Tibial artery (tissue), 4 donors: ENCODE measurements around the gene PXK.

ENCODE experiments used
- DNase-seq, 2 donors: peaks; one replicate each; pipeline ENCODE4 v3.0.0-alpha.2; 2019
- H3K27ac ChIP-seq, 2 donors: fragments of 200-600 bp; sonication (generic) in 1 of 2; 1 replicate in 1 of 2; 2 replicates in 1 of 2; pipeline ENCODE4 v1.5.1; 2018 to 2019; ENCODE audit warnings: mild to moderate bottlenecking in 1 of 2
- H3K27me3 ChIP-seq, 2 donors: fragments of 200-600 bp; sonication (generic) in 1 of 2; one replicate each; pipeline versions ENCODE4 v1.5.1 to v1.6.0; 2016 to 2019
- H3K36me3 ChIP-seq, 3 donors: fragments of 200-600 bp; sonication (generic) in 2 of 3; one replicate each; pipeline ENCODE4 v1.5.1; 2016 to 2019; ENCODE audit warnings: mild to moderate bottlenecking in 2 of 3
- H3K4me1 ChIP-seq, 4 donors: fragments of 200-600 bp; sonication (generic) in 2 of 4; 1 replicate in 3 of 4; 2 replicates in 1 of 4; pipeline ENCODE4 v1.5.1; 2016 to 2019
- H3K4me3 ChIP-seq, 2 donors: fragments of 200-600 bp; sonication (generic) in 1 of 2; 1 replicate in 1 of 2; 2 replicates in 1 of 2; pipeline ENCODE4 v1.5.1; 2018 to 2019; ENCODE audit warnings: mild to moderate bottlenecking in 2 of 2
- H3K9me3 ChIP-seq, 3 donors: fragments of 200-600 bp; sonication (generic) in 1 of 3; one replicate each; pipeline ENCODE4 v1.5.1; 2016 to 2019
- CTCF ChIP-seq, 2 experiments: fragments of 200-600 bp in 1 of 2; fragments of 450-650 bp in 1 of 2; IDR thresholded peaks; one replicate each; pipeline ENCODE4 v1.5.1; 2017 to 2019; ENCODE audit warnings: antibody characterized with exemption in 2 of 2, mild to moderate bottlenecking in 1 of 2, moderate library complexity in 1 of 2
- intact Hi-C: fragments of 100-400 bp; cut with DNase I; formaldehyde crosslinking; loops from one replicate; pipeline ENCODE4 v1.15.0; 2023; ENCODE audit warnings: low total_unique reads

The PXK gene

GRCh38 chr3:58298190-58298589, 34.5 kb upstream of the PXK start:
- H3K9me3 ChIP-seq: no peaks in the 10 kb centered on the region
- DNase-seq: no peak

DNA sequence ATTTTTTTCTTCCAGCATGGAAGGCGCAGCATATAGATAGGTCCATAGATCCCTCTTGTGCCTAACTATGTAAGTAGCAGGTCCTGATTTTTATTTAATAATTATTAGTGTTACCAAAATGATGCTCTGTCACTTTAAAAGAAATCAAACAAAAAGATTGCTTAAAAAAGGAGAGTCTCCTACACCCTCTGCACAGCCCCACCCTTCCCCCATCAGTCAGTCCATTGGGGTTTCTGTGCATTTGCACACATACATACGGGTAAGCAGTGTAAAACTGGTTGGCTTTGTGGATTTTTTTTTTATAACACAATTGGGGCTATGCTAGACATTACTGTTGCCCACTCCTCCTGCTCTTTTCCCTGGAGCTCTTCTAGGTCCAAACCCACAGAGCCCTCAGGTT, 33.6 kb upstream of the PXK start:
- peaks cover 0 to 19% of the 10 kb centered on the region in 2 donors for H3K27me3 ChIP-seq
- intact Hi-C loops: loop anchor here (5.0 kb wide), 1 partner anchor 122 kb away; no protein-coding TSS in a partner anchor
- DNase-seq: no peak
- H3K4me1 ChIP-seq: no peaks in the 10 kb centered on the region
- H3K27ac ChIP-seq: no peak overlapping the region
- H3K4me3 ChIP-seq: no peak overlapping the region
- H3K36me3 ChIP-seq: no peaks in the 10 kb centered on the region
- TF ChIP-seq CTCF (IDR thresholded peaks at IDR 0.05): no peak
- no peaks in the 10 kb centered on the region for H3K9me3 ChIP-seq

More at GRCh38 chr3:58298190-58298589, 34.5 kb upstream of the PXK start:
- TF ChIP-seq CTCF (IDR thresholded peaks at IDR 0.05): no peak
- Histone ChIP-seq H3K27me3 (peaks cover 0 to 19% of the 10 kb centered on the region in 2 donors), H3K4me1 (no peaks in the 10 kb centered on the region), H3K4me3 (no peak overlapping the region), H3K27ac (no peak overlapping the region), H3K36me3 (peaks cover 0 to 6% (median 0%) of the 10 kb centered on the region in 3 donors)
- intact Hi-C loops: loop anchor here (5.0 kb wide), 1 partner anchor 121 kb away; no protein-coding TSS in a partner anchor

GRCh38 chr3:58299839-58300516, 32.7 kb upstream of the PXK start:
- Histone ChIP-seq H3K9me3 (no peaks in the 10 kb centered on the region), H3K27me3 (peaks cover 0 to 19% of the 10 kb centered on the region in 2 donors), H3K27ac (no peak overlapping the region), H3K36me3 (no peaks in the 10 kb centered on the region), H3K4me1 (no peaks in the 10 kb centered on the region), H3K4me3 (no peak overlapping the region)
- TF ChIP-seq CTCF (IDR thresholded peaks at IDR 0.05): peak; percentile 49 to 61
- intact Hi-C loops: loop anchor here (5.0 kb wide), 2 partner anchors 108 to 123 kb away; no protein-coding TSS in a partner anchor
- DNase-seq: no peak

DNA sequence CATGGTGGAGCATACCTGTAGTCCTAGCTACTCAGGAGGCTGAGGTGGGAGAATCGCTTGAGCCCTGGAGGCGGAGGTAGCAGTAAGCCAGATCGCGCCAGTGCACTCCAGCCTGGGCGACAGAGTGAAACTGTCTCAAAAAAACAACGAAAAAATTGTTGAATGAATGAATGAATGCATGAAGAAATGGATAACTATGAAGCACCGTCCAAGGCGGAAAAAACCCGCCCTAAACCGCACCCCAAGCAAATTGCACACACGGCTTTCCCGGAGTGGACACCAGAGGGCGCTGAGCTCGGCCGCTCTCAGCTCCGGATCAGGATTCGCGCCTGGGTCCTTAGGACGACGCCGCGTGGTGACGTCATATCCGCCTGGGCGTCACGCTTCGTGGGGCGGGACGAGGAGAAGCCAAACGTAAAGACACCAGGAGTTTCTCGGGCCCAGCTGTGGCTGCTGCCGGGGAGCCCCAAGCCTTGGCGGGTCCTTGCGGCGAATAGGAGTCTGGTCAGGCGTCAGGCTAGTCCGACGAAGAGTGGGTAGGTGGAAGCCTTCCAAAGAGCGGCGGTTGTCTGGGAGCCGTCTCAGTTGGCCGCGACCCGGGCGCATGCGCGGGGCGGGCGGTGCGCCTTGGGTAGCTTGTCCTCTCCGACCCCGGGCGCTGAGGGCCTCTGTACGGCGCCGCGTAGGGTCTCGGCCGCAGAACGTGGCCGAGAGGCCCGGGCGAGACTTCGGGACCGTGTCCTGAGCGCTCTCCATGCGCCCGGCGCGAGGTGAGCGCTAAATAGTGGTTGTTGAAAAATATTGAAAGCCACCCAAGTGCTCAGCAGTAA, 26.6 kb upstream of the PXK start, which contains the start of the genes HTD2 and RPP14:
HTD2 (plus strand) TSS at position 639 of the 830 bp plus-strand sequence. CDS start 11,094 bp downstream, outside the sequence.
RPP14 (plus strand) TSS at position 364 of the 830 bp plus-strand sequence. CDS start 4,085 bp downstream, outside the sequence.
- Histone ChIP-seq H3K9me3 (no peaks in the 10 kb centered on the region), H3K36me3 (peaks cover 9 to 16% (median 12%) of the 10 kb centered on the region in 3 donors), H3K4me3 (peak within 1 kb of the TSS; percentile 84 to 94), H3K27ac (peak within 1 kb of the TSS; percentile 90 to 97), H3K27me3 (peaks cover 0 to 1% of the 10 kb centered on the region in 2 donors), H3K4me1 (peaks cover 5 to 30% (median 23%) of the 10 kb centered on the region in 4 donors)
- DNase-seq: peak; percentile 96 to 99
- intact Hi-C loops: loop anchor here (5.0 kb wide), 1 partner anchor 69 kb away; the partner anchor contains the start of gene ABHD6
- TF ChIP-seq CTCF (IDR thresholded peaks at IDR 0.05): peak; percentile 92 to 94

DNA sequence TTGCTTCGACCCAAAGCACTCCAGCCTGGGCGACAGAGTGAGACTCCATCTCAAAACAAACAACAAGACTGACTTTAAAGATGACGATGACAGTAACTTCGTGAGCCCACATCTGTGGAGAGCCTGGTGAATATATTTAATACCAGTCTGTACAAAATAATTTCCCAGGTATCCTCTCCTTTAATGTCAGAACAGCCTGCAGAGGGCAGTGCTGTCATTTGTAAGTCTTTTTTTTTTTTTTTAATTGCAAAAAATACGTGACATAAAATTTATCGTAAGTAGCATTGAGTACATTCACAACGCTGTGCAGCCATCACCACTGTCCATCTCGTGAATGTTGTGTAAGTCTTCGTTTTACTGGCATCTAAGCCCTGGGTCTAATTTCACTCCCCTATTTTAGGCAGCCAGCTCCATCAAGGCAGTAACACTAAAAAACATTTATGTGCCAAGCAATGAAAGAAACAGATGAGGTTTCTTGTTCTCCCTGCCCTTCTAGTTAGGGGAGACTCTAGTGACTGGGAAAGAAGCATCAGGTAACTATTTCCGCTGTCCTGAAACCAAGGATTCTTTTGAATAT, 25.0 kb upstream of the PXK start:
- no peak for DNase-seq
- peak; percentile 20 to 25 for TF ChIP-seq CTCF (IDR thresholded peaks at IDR 0.05)
- Histone ChIP-seq H3K9me3 (no peaks in the 10 kb centered on the region), H3K27me3 (no peaks in the 10 kb centered on the region), H3K27ac (peak overlapping the region; percentile 90 to 97), H3K4me3 (peak overlapping the region; percentile 84 to 94), H3K4me1 (peaks cover 5 to 30% (median 23%) of the 10 kb centered on the region in 4 donors), H3K36me3 (peaks cover 25 to 32% (median 27%) of the 10 kb centered on the region in 3 donors)
- intact Hi-C loops: loop anchor here (5.0 kb wide), 1 partner anchor 70 kb away; the partner anchor contains the start of gene ABHD6
